Astrocyte (in vitro differentiated cells and primary cell): Measurements from ENCODE around the gene OR2L5.

Experiments used
- EZH2 ChIP-seq: IDR thresholded peaks from 2 replicates; pipeline ENCODE4 v1.6.1; 2012; ENCODE audit warnings: mild to moderate bottlenecking, low read length, inconsistent platforms; ENCODE audit not compliant: insufficient read depth
- TF ChIP-seq, protein P1 (sequence below): IDR thresholded peaks from 2 replicates; pipeline ENCODE4 v1.5.1; 2011; ENCODE audit warnings: low read depth, mild to moderate bottlenecking, inconsistent platforms, low read length, moderate library complexity; ENCODE audit not compliant: insufficient read depth

- TF ChIP-seq, protein P1, sequence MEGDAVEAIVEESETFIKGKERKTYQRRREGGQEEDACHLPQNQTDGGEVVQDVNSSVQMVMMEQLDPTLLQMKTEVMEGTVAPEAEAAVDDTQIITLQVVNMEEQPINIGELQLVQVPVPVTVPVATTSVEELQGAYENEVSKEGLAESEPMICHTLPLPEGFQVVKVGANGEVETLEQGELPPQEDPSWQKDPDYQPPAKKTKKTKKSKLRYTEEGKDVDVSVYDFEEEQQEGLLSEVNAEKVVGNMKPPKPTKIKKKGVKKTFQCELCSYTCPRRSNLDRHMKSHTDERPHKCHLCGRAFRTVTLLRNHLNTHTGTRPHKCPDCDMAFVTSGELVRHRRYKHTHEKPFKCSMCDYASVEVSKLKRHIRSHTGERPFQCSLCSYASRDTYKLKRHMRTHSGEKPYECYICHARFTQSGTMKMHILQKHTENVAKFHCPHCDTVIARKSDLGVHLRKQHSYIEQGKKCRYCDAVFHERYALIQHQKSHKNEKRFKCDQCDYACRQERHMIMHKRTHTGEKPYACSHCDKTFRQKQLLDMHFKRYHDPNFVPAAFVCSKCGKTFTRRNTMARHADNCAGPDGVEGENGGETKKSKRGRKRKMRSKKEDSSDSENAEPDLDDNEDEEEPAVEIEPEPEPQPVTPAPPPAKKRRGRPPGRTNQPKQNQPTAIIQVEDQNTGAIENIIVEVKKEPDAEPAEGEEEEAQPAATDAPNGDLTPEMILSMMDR: no peak
- TF ChIP-seq EZH2: no peak
Observed at GRCh38 chr1:247964933-247965332, 48.5 kb upstream of the OR2L5 start, which contains the start of gene OR2AK2.
